ENCODE data around the gene IKZF1. TPM values are rescaled to one million over a fixed set of nuclear protein-coding genes. Genes with fewer than 3 reads are reported as not detected.

Gene IKZF1
- total RNA-seq, 1 donor from 2014 or later = 0.86 TPM

DNA sequence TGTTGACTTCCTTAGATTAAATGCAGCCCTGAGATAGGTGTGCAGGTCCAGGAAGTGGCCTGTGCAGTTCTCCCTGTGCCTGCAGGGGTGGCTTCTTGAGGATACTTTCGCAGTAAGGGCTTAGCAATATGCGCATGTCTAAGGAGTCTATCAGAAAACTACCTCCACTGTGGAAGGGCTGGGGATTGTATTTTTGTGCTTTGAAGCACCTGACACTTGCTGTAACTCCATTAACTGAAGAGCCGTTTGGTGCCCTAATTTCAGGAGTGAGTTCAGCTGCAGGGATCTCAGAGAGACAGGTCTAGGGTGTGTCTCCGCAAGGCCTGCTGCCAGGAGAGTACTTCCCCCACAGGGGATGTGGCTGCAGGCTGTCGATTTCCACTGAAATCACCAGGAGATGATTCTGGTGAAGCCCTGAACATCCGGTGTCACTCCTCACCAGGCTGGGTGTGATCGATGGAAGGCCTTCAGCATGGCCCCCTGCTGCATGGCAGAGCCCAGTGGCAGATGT is 35.5 kb downstream of the IKZF1 start:
- no peak overlapping the region for H3K4me3 ChIP-seq (ENCODE audit: insufficient read depth, low read depth, low read length)
- no peaks in the 10 kb centered on the region for H3K36me3 Mint-ChIP-seq (ENCODE audit: low read depth, unreplicated experiment)
- no peaks in the 10 kb centered on the region for H3K27me3 ChIP-seq (ENCODE audit: insufficient read depth, low read length)
- H3K4me3 Mint-ChIP-seq (ENCODE audit: unreplicated experiment) = no peak overlapping the region
- no peaks in the 10 kb centered on the region for H3K36me3 ChIP-seq (ENCODE audit: insufficient read depth, low read length)
- TF ChIP-seq CTCF (IDR thresholded peaks at IDR 0.05; ENCODE audit: insufficient read depth, low read depth, low read length) (no peak), EZH2 (IDR thresholded peaks at IDR 0.05; ENCODE audit: insufficient read depth, low read length) (no peak)
- FAIRE-seq (no peak), DNase-seq (ENCODE audit: low read depth) (no peak)
- no peaks in the 10 kb centered on the region for H3K9me3 ChIP-seq (ENCODE audit: insufficient read depth, low read depth, low read length)
- no peak overlapping the region for H3K27ac ChIP-seq (ENCODE audit: low read depth, low read length)
- H3K27me3 Mint-ChIP-seq (ENCODE audit: low read depth, unreplicated experiment) = peaks cover 2% of the 10 kb centered on the region
- H2AFZ ChIP-seq (ENCODE audit: low read depth, low read length) = no peak overlapping the region
- no peaks in the 10 kb centered on the region for H4K20me1 ChIP-seq (ENCODE audit: insufficient read depth, low read length)
- H3K4me1 Mint-ChIP-seq (ENCODE audit: low read depth, unreplicated experiment) = peaks cover 3% of the 10 kb centered on the region
- H3K79me2 ChIP-seq (ENCODE audit: insufficient read depth, low read length) = no peaks in the 10 kb centered on the region
- no peaks in the 10 kb centered on the region for H3K4me1 ChIP-seq (ENCODE audit: insufficient read depth, low read length)
- H3K9ac ChIP-seq (ENCODE audit: low read length) = no peak overlapping the region
- no peak overlapping the region for H3K4me2 ChIP-seq (ENCODE audit: low read length)
- no peak overlapping the region for H3K27ac Mint-ChIP-seq (ENCODE audit: unreplicated experiment)
- no peaks in the 10 kb centered on the region for H3K9me3 Mint-ChIP-seq (ENCODE audit: unreplicated experiment)

GRCh38 chr7:50341724-50342123 is 37.2 kb downstream of the IKZF1 start:
- no peaks in the 10 kb centered on the region for H3K27me3 ChIP-seq (ENCODE audit: insufficient read depth, low read length)
- Mint-ChIP-seq H3K36me3 (ENCODE audit: low read depth, unreplicated experiment) (no peaks in the 10 kb centered on the region), H3K27me3 (ENCODE audit: low read depth, unreplicated experiment) (peaks cover 5% of the 10 kb centered on the region), H3K9me3 (ENCODE audit: unreplicated experiment) (no peaks in the 10 kb centered on the region), H3K27ac (ENCODE audit: unreplicated experiment) (no peak overlapping the region), H3K4me1 (ENCODE audit: low read depth, unreplicated experiment) (peaks cover 5% of the 10 kb centered on the region), H3K4me3 (ENCODE audit: unreplicated experiment) (no peak overlapping the region)
- DNase-seq (ENCODE audit: low read depth) (no peak), FAIRE-seq (no peak)
- no peak overlapping the region for H3K27ac ChIP-seq (ENCODE audit: low read depth, low read length)
- TF ChIP-seq CTCF (IDR thresholded peaks at IDR 0.05; ENCODE audit: insufficient read depth, low read depth, low read length) (no peak), EZH2 (IDR thresholded peaks at IDR 0.05; ENCODE audit: insufficient read depth, low read length) (no peak)
- no peak overlapping the region for H3K4me3 ChIP-seq (ENCODE audit: insufficient read depth, low read depth, low read length)
- no peak overlapping the region for H3K4me2 ChIP-seq (ENCODE audit: low read length)
- no peaks in the 10 kb centered on the region for H3K4me1 ChIP-seq (ENCODE audit: insufficient read depth, low read length)
- H3K9ac ChIP-seq (ENCODE audit: low read length) = no peak overlapping the region
- no peaks in the 10 kb centered on the region for H3K9me3 ChIP-seq (ENCODE audit: insufficient read depth, low read depth, low read length)
- H4K20me1 ChIP-seq (ENCODE audit: insufficient read depth, low read length) = no peaks in the 10 kb centered on the region
- H3K79me2 ChIP-seq (ENCODE audit: insufficient read depth, low read length) = no peaks in the 10 kb centered on the region
- H3K36me3 ChIP-seq (ENCODE audit: insufficient read depth, low read length) = no peaks in the 10 kb centered on the region
- no peak overlapping the region for H2AFZ ChIP-seq (ENCODE audit: low read depth, low read length)

DNA sequence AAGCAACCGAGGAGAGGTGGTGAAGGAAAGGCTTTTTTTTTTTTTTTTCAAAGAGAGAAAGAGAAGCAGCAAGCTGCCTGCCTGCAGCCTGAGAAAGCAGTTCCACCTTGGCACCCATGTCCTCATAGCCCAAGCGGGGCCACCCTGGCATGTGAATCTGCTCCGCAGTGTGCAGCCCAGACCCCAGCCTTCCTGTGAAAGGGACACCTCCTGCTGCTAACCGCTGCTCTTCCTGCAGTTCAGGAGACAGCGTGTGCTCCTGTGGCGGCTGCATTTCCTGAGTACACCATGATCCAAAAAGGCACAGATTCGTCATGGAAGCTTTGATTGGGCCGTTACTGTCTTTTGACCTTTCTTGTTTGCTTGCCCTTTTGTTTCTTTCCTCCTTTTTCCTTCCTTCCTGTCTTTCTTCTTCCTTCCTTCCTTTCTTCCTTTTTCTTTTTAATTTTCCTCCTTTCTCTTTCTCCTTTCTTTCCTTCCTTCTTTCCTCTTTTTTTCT is 38.1 kb downstream of the IKZF1 start:
- H3K79me2 ChIP-seq (ENCODE audit: insufficient read depth, low read length) = no peaks in the 10 kb centered on the region
- H3K9ac ChIP-seq (ENCODE audit: low read length) = no peak overlapping the region
- H3K27ac ChIP-seq (ENCODE audit: low read depth, low read length) = no peak overlapping the region
- H3K4me3 ChIP-seq (ENCODE audit: insufficient read depth, low read depth, low read length) = no peak overlapping the region
- no peaks in the 10 kb centered on the region for H3K27me3 ChIP-seq (ENCODE audit: insufficient read depth, low read length)
- no peak for TF ChIP-seq CTCF (IDR thresholded peaks at IDR 0.05; ENCODE audit: insufficient read depth, low read depth, low read length)
- no peak for TF ChIP-seq EZH2 (IDR thresholded peaks at IDR 0.05; ENCODE audit: insufficient read depth, low read length)
- H4K20me1 ChIP-seq (ENCODE audit: insufficient read depth, low read length) = no peaks in the 10 kb centered on the region
- H3K4me1 ChIP-seq (ENCODE audit: insufficient read depth, low read length) = no peaks in the 10 kb centered on the region
- peak overlapping the region; percentile 63 for H2AFZ ChIP-seq (ENCODE audit: low read depth, low read length)
- H3K36me3 Mint-ChIP-seq (ENCODE audit: low read depth, unreplicated experiment) = no peaks in the 10 kb centered on the region
- peaks cover 5% of the 10 kb centered on the region for H3K27me3 Mint-ChIP-seq (ENCODE audit: low read depth, unreplicated experiment)
- DNase-seq (ENCODE audit: low read depth) (no peak), FAIRE-seq (no peak)
- no peak overlapping the region for H3K27ac Mint-ChIP-seq (ENCODE audit: unreplicated experiment)
- H3K36me3 ChIP-seq (ENCODE audit: insufficient read depth, low read length) = no peaks in the 10 kb centered on the region
- H3K4me2 ChIP-seq (ENCODE audit: low read length) = no peak overlapping the region
- H3K9me3 ChIP-seq (ENCODE audit: insufficient read depth, low read depth, low read length) = no peaks in the 10 kb centered on the region
- peaks cover 5% of the 10 kb centered on the region for H3K4me1 Mint-ChIP-seq (ENCODE audit: low read depth, unreplicated experiment)
- H3K4me3 Mint-ChIP-seq (ENCODE audit: unreplicated experiment) = no peak overlapping the region
- no peaks in the 10 kb centered on the region for H3K9me3 Mint-ChIP-seq (ENCODE audit: unreplicated experiment)
